Uterus (tissue), 4 donors: ENCODE data around the gene SMARCAL1. TPM values are rescaled to one million over a fixed set of nuclear protein-coding genes. Genes with fewer than 3 reads are reported as not detected.

Experiments used
- DNase-seq, 2 donors: peaks; one replicate each; pipeline ENCODE4 v3.0.0-alpha.2; 2019 to 2020
- H3K27ac ChIP-seq, 2 donors: fragments of 200-600 bp; sonication (generic); 1 replicate in 1 of 2; 2 replicates in 1 of 2; pipeline ENCODE4 v1.5.1; 2016 to 2018
- H3K27me3 ChIP-seq, 2 donors: fragments of 200-600 bp; sonication (generic); one replicate each; pipeline ENCODE4 v1.5.1; 2018 to 2019; ENCODE audit warnings: control low read depth in 1 of 2
- H3K36me3 ChIP-seq, 2 donors: fragments of 200-600 bp; sonication (generic); one replicate each; pipeline ENCODE4 v1.5.1; 2019; ENCODE audit warnings: control low read depth in 1 of 2
- H3K4me1 ChIP-seq, 2 donors: fragments of 200-600 bp; sonication (generic); one replicate each; pipeline ENCODE4 v1.5.1; 2018 to 2019; ENCODE audit warnings: control low read depth in 1 of 2
- H3K4me3 ChIP-seq, 2 donors: fragments of 200-600 bp; sonication (generic); 1 replicate in 1 of 2; 2 replicates in 1 of 2; pipeline ENCODE4 v1.5.1; 2018 to 2019; ENCODE audit warnings: mild to moderate bottlenecking in 1 of 2
- H3K9me3 ChIP-seq, 2 donors: fragments of 200-600 bp; sonication (generic); one replicate each; pipeline ENCODE4 v1.5.1; 2019; ENCODE audit warnings: control low read depth in 1 of 2
- POLR2A ChIP-seq, 2 donors: fragments of 450-650 bp; IDR thresholded peaks; one replicate each; pipeline ENCODE4 v1.6.1; 2016; ENCODE audit warnings: antibody characterized with exemption in 2 of 2, mild to moderate bottlenecking in 1 of 2, moderate library complexity in 1 of 2
- intact Hi-C: fragments of 100-400 bp; cut with DNase I; formaldehyde crosslinking; loops from one replicate; pipeline ENCODE4 v1.15.1; 2023; ENCODE audit warnings: low total_unique reads
- total RNA-seq, 4 donors: library from RNA; depleted of rRNA in 3 of 4; stranded (reverse); fragments of >200 nt in 3 of 4; gene quantifications; one replicate each; pipeline versions ENCODE4 v1.1.0 to v1.2.4, GENCODE V29; 2014 to 2023
- TF ChIP-seq, protein P1 (sequence below), 4 experiments: fragments of 200-600 bp in 2 of 4; fragments of 450-650 bp in 2 of 4; sonication (generic) in 2 of 4; IDR thresholded peaks; one replicate each; pipeline ENCODE4 v1.5.1; 2016 to 2019; ENCODE audit warnings: antibody characterized with exemption in 4 of 4, mild to moderate bottlenecking in 2 of 4, moderate library complexity in 1 of 4
- donor health status: DM: yes; HTN: yes; CAD: no.

SMARCAL1 gene
- total RNA-seq, 4 donors from 2014 or later = 8.5 to 25.1 (median 15.5) TPM

DNA sequence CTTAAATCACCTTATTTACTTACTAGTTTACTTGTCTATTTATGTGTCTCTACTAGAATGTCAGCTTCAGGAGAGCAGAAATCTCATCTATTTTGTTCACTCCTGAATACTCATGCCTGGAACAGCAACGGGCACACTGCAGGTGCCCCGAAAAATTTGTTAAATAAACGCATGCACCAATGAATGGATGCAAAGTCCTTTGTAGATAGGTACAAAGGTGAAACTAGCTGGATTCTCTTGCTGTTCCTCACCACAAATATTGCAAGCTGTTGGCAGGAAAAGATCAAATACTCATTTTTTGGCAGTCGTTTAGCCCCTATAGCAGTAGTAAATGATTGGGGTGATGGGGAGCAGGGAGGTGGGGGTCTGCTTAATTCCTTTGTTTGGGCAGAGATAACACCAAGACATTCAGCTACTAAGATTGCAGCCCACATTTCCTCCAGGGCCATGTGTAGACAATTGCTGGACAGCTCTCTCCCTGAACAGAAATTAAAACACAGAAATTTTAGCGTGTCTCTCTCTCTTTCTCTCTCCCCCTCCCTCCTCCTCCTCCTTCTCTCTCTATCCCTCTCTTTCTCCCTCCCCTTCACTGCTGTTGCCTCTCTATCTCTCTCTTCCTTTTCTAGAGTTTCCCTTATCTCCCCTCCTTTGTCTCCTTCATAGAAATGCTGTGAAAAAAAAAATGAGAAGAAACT lies 45.4 kb upstream of the SMARCAL1 start:
- Histone ChIP-seq H3K4me1 (peaks cover 0 to 7% of the 10 kb centered on the region in 2 donors), H3K36me3 (no peaks in the 10 kb centered on the region), H3K27me3 (no peaks in the 10 kb centered on the region), H3K9me3 (no peaks in the 10 kb centered on the region), H3K27ac (no peak overlapping the region), H3K4me3 (no peak overlapping the region)
- intact Hi-C loops = no loop called here
- no peak for DNase-seq
- TF ChIP-seq, protein P1, sequence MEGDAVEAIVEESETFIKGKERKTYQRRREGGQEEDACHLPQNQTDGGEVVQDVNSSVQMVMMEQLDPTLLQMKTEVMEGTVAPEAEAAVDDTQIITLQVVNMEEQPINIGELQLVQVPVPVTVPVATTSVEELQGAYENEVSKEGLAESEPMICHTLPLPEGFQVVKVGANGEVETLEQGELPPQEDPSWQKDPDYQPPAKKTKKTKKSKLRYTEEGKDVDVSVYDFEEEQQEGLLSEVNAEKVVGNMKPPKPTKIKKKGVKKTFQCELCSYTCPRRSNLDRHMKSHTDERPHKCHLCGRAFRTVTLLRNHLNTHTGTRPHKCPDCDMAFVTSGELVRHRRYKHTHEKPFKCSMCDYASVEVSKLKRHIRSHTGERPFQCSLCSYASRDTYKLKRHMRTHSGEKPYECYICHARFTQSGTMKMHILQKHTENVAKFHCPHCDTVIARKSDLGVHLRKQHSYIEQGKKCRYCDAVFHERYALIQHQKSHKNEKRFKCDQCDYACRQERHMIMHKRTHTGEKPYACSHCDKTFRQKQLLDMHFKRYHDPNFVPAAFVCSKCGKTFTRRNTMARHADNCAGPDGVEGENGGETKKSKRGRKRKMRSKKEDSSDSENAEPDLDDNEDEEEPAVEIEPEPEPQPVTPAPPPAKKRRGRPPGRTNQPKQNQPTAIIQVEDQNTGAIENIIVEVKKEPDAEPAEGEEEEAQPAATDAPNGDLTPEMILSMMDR (IDR thresholded peaks at IDR 0.05) = no peak
- no peak for TF ChIP-seq POLR2A (IDR thresholded peaks at IDR 0.05)

DNA sequence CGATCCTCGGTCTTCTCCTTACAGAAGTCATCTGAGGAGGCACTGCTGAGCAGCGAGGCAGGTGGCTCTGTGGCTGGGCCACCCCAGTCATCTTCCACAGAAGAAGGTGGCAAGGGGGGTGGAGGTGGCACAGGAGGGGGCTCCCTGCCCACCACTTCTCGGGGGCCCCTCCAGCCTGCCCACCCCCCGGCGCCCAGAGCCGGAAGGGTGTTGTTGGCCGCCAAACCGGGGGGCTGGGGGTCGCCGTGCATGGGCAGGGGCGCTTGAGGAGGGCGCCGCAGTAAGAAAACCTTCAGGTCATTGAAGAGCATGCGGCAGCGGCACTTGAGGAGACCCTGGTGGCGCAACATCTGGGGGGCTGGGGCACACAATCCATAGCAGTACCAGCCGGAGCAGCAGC lies 42.5 kb upstream of the SMARCAL1 start:
- TF ChIP-seq, protein P1 (IDR thresholded peaks at IDR 0.05) = no peak
- TF ChIP-seq POLR2A (IDR thresholded peaks at IDR 0.05) = no peak
- intact Hi-C loops = no loop called here
- H3K9me3 ChIP-seq = no peaks in the 10 kb centered on the region
- H3K4me1 ChIP-seq = peaks cover 0 to 7% of the 10 kb centered on the region in 2 donors
- H3K27me3 ChIP-seq = no peaks in the 10 kb centered on the region
- no peak overlapping the region for H3K27ac ChIP-seq
- H3K4me3 ChIP-seq = no peak overlapping the region
- no peak for DNase-seq
- H3K36me3 ChIP-seq = no peaks in the 10 kb centered on the region

DNA sequence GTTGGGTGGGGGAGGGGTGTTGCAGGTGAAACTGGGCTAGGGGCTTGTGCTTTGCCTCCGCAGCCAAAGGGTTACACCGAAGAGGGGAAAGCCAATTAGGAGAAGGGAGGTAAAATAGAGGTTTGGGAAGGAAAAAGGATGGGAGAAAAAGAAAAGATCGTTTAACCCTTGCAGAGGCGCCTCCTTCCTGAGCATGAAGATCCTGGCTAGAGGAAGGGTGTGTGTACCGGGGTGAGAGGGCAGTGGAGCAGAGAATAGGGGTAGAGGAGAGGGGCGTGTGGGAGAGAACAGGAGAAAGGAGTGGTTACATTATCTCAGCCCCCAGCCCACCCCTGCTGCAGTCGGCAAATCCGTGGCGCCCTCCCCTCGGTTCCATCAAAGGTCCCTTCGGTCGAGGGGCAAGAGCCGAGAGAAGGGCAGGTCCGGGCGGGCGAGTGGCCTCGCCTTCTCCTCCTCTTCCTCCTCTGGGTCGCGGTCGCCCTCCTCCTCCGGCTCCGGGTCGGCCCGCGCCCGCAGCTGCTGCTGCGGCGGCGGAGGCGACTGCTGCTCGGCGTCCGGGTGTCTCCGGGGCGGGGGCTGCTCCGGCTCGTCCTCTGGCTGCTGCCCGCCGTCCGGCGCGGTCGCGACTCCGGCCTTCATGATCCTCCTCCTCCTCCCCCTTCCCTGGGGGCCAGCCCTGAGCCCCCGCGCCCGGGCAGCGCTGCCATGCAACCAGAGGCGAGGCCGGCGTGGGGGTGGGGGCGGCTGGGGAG lies 41.1 kb upstream of the SMARCAL1 start:
- intact Hi-C loops = no loop called here
- no peaks in the 10 kb centered on the region for H3K36me3 ChIP-seq
- no peak overlapping the region for H3K4me3 ChIP-seq
- no peaks in the 10 kb centered on the region for H3K27me3 ChIP-seq
- no peak overlapping the region for H3K27ac ChIP-seq
- no peak for DNase-seq
- H3K4me1 ChIP-seq = peaks cover 0 to 7% of the 10 kb centered on the region in 2 donors
- no peaks in the 10 kb centered on the region for H3K9me3 ChIP-seq
- TF ChIP-seq, protein P1 (IDR thresholded peaks at IDR 0.05) = no peak
- no peak for TF ChIP-seq POLR2A (IDR thresholded peaks at IDR 0.05)

DNA sequence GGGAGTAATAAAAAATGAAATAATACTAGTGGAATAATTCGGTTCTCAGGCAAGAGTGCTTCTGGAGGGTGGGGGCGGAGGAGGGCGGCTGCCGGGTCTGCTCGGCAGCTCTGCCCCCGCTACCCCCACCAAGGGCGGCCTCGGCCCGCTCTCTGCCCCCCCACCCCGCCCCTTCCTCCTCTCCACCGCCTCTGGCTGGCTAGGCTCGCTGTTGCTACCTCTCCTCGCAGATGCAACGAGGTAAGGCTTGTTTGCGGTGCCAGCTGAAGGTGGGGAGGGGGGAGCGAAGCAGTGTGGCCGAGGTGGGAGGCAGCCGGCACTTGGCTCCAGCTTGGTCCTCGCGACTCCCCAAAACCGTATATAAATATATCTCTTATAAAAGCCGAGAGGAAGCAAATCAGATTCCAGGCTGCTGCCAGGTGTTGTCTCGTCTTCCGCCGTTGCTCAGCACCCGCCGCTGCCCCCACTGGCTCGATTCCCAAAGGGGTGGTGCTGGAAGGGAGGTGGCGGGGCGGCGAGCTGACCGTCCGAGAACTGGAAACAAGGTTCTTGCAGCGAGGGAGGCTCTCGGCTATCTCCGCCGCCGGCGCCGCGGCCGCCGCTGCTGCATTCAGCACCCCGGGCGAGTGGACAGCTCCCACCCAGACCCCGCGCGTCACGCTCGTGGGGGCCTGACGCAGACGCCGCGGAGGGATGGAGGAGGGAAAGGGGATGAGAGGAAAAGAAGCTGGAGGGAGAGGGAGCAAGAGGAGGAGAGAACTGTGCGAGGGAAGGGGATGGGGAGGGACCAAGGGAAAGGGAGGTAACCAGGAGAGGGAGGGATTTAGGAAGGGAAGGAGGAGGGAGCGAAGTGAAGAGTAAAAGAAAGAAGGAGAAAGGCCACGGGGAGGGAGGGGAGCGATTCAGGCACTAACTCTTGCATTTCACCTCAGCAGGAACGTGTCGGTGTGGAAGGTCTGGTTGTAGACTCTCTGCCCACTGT lies 40.3 kb upstream of the SMARCAL1 start, which contains the start of gene MARCHF4:
Gene MARCHF4, minus strand, starts transcription at position 763 of the 982 bp plus-strand sequence. CDS start 2,223 bp downstream, outside the sequence.
- no peak within 1 kb of the TSS for H3K27ac ChIP-seq
- no peaks in the 10 kb centered on the region for H3K9me3 ChIP-seq
- H3K36me3 ChIP-seq = no peaks in the 10 kb centered on the region
- peak; percentile 42 to 76 for DNase-seq
- no peak for TF ChIP-seq POLR2A (IDR thresholded peaks at IDR 0.05)
- TF ChIP-seq, protein P1 (IDR thresholded peaks at IDR 0.05) = no peak
- H3K27me3 ChIP-seq = no peaks in the 10 kb centered on the region
- intact Hi-C loops = no loop called here
- H3K4me3 ChIP-seq = no peak within 1 kb of the TSS
- H3K4me1 ChIP-seq = peaks cover 0 to 7% of the 10 kb centered on the region in 2 donors
